DND-41 (cell line): Measurements from ENCODE around the gene PLAC8L1.

Source experiments
- ATAC-seq: fragments of 200-7000 bp; cut with Tn5 transposase; 3 replicates; pipeline ENCODE4 v1.9.1; 2021; ENCODE audit warnings: low read depth; ENCODE audit not compliant: insufficient read depth
- DNase-seq: peaks from one replicate; pipeline ENCODE4 v3.0.0-alpha.2; 2020
- H2AFZ ChIP-seq: 2 replicates; pipeline ENCODE4 v1.6.0; 2012; ENCODE audit warnings: low read depth, low read length
- H3K27ac ChIP-seq: 2 replicates; pipeline ENCODE4 v1.5.1; 2012; ENCODE audit warnings: low read length, inconsistent platforms
- H3K27me3 ChIP-seq: fragments of 200-600 bp; sonication (generic); 2 replicates; pipeline ENCODE4 v1.6.0; 2012; ENCODE audit warnings: low read length, mild to moderate bottlenecking, inconsistent platforms; ENCODE audit not compliant: insufficient read depth, poor library complexity
- H3K36me3 ChIP-seq: 2 replicates; pipeline ENCODE4 v1.5.1; 2012; ENCODE audit warnings: low read length, inconsistent platforms; ENCODE audit not compliant: insufficient read depth
- H3K4me1 ChIP-seq: 2 replicates; pipeline ENCODE4 v1.5.1; 2012; ENCODE audit warnings: mild to moderate bottlenecking, low read length; ENCODE audit not compliant: insufficient read depth
- H3K4me2 ChIP-seq: 2 replicates; pipeline ENCODE4 v1.6.0; 2012; ENCODE audit warnings: mild to moderate bottlenecking, moderate library complexity, low read length, inconsistent platforms; ENCODE audit not compliant: insufficient read depth
- H3K4me3 ChIP-seq, 2 experiments: fragments of 200-600 bp in 1 of 2; shearing (Covaris generic) in 1 of 2; 2 replicates each; pipeline ENCODE4 v1.5.1; 2012 to 2016; ENCODE audit warnings: inconsistent platforms in 2 of 2, low read length in 2 of 2, mild to moderate bottlenecking in 2 of 2, low read depth in 1 of 2, moderate library complexity in 1 of 2
- H3K79me2 ChIP-seq: 2 replicates; pipeline ENCODE4 v1.6.0; 2012; ENCODE audit warnings: low read length, inconsistent platforms; ENCODE audit not compliant: insufficient read depth
- H3K9ac ChIP-seq: 2 replicates; pipeline ENCODE4 v1.6.0; 2012; ENCODE audit warnings: low read depth, mild to moderate bottlenecking, inconsistent platforms, low read length, moderate library complexity
- H3K9me3 ChIP-seq: 2 replicates; pipeline ENCODE4 v1.5.1; 2012; ENCODE audit warnings: low read length, moderate library complexity, mild to moderate bottlenecking, inconsistent platforms; ENCODE audit not compliant: insufficient read depth, severe bottlenecking
- H4K20me1 ChIP-seq: 2 replicates; pipeline ENCODE4 v1.6.0; 2012; ENCODE audit warnings: low read length; ENCODE audit not compliant: insufficient read depth
- EZH2 ChIP-seq: IDR thresholded peaks from 3 replicates; pipeline ENCODE4 v1.6.1; 2012; ENCODE audit warnings: borderline replicate concordance, low read depth, mild to moderate bottlenecking, moderate library complexity, low read length, inconsistent platforms; ENCODE audit not compliant: severe bottlenecking
- TF ChIP-seq, protein P1 (sequence below): IDR thresholded peaks from 2 replicates; pipeline ENCODE4 v1.5.1; 2012; ENCODE audit warnings: borderline replicate concordance, low read length, moderate library complexity, mild to moderate bottlenecking; ENCODE audit not compliant: poor library complexity, severe bottlenecking; ENCODE audit errors: extremely low read depth

PLAC8L1 gene, protein sequence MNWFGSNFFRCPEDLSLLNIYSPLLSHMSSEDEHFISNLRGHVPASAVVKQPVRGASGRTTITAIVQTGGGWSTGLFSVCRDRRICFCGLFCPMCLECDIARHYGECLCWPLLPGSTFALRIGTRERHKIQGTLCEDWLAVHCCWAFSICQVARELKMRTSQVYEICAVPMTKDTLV

DNA sequence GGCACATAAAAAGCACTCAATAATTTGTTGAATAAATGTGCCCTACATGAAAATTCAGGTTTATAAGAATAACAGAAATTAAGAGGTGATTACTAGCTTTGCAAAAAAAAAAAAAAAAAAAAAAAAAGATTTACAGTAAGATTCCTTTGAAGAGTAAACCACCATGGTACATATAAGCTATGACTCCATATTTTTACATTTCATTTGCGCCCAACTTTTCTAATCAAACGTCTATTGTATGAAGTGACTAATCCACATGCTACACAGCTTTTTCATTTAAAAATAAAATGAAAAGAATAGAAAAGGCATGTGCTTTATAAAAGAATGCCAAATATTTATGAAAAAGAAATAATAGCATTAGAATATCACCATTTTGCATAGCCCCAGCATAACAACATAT, at the start of gene PLAC8L1:
Gene PLAC8L1 (minus strand): TSS at position 101 of the 400 bp plus-strand sequence. CDS start 1,266 bp downstream, outside the sequence.
- H2AFZ ChIP-seq = no peak within 1 kb of the TSS
- no peak within 1 kb of the TSS for H3K27ac ChIP-seq
- H4K20me1 ChIP-seq = no peaks in the 10 kb centered on the region
- no peaks in the 10 kb centered on the region for H3K9me3 ChIP-seq
- H3K36me3 ChIP-seq = peaks cover 3% of the 10 kb centered on the region; the same call in 1 of the 2 replicates
- no peaks in the 10 kb centered on the region for H3K27me3 ChIP-seq
- no peaks in the 10 kb centered on the region for H3K4me1 ChIP-seq
- no peak within 1 kb of the TSS for H3K4me3 ChIP-seq
- H3K9ac ChIP-seq = no peak within 1 kb of the TSS
- H3K4me2 ChIP-seq = no peak within 1 kb of the TSS
- no peaks in the 10 kb centered on the region for H3K79me2 ChIP-seq
- no peak for DNase-seq
- no peak for ATAC-seq
- TF ChIP-seq, protein P1, sequence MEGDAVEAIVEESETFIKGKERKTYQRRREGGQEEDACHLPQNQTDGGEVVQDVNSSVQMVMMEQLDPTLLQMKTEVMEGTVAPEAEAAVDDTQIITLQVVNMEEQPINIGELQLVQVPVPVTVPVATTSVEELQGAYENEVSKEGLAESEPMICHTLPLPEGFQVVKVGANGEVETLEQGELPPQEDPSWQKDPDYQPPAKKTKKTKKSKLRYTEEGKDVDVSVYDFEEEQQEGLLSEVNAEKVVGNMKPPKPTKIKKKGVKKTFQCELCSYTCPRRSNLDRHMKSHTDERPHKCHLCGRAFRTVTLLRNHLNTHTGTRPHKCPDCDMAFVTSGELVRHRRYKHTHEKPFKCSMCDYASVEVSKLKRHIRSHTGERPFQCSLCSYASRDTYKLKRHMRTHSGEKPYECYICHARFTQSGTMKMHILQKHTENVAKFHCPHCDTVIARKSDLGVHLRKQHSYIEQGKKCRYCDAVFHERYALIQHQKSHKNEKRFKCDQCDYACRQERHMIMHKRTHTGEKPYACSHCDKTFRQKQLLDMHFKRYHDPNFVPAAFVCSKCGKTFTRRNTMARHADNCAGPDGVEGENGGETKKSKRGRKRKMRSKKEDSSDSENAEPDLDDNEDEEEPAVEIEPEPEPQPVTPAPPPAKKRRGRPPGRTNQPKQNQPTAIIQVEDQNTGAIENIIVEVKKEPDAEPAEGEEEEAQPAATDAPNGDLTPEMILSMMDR = no peak
- no peak for TF ChIP-seq EZH2

DNA sequence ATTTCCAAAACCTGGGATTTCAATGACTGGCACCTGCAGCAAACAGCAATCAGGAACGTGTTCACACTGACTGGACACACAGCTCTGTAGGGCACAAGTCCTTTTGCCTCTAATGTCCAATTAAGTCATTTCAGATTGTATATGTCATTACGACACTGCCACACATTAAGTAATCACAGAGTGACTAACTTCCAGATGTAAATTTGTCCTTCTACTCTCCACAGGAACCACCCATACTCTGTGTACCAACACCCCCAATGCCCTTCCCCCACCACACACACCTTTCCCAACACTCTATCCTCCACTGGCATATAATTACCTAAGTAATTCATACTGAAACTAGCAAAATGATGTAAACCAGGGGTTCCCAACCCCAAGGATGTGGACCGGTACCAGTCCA, 46.6 kb upstream of the PLAC8L1 start:
- no peaks in the 10 kb centered on the region for H3K27me3 ChIP-seq
- H3K79me2 ChIP-seq = no peaks in the 10 kb centered on the region
- H3K4me1 ChIP-seq = no peaks in the 10 kb centered on the region
- H4K20me1 ChIP-seq = peaks cover 3% of the 10 kb centered on the region; the same call in 1 of the 2 replicates
- H3K27ac ChIP-seq = no peak overlapping the region
- no peak overlapping the region for H3K4me2 ChIP-seq
- DNase-seq (no peak), ATAC-seq (no peak)
- no peak overlapping the region for H2AFZ ChIP-seq
- no peak overlapping the region for H3K9ac ChIP-seq
- no peaks in the 10 kb centered on the region for H3K9me3 ChIP-seq
- H3K36me3 ChIP-seq = peaks cover 95% of the 10 kb centered on the region
- no peak overlapping the region for H3K4me3 ChIP-seq
- TF ChIP-seq, protein P1 = no peak
- TF ChIP-seq EZH2 = no peak

DNA sequence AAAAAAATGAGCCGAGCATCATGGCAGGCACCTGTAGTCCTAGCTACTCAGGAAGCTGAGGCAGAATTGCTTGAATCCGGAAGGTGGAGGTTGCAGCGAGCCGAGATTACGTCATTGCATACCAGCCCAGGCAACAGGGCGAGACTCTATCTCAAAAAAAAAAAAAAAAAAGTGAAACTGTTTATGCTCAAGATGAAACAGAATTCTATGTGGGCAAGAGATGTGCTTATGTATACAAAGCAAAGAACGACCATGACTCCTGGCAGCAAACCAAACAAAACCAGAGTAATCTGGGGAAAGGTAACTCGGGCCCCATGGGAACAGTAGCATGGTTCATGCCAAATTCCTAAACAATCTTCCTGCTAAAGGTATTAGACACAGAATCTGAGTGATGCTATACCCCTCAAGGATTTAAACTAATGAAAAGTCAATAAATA, 32.6 kb upstream of the PLAC8L1 start:
- Histone ChIP-seq H3K4me3 (no peak overlapping the region), H3K4me1 (no peaks in the 10 kb centered on the region), H3K9ac (no peak overlapping the region), H4K20me1 (no peaks in the 10 kb centered on the region), H2AFZ (no peak overlapping the region), H3K9me3 (no peaks in the 10 kb centered on the region), H3K27ac (no peak overlapping the region), H3K27me3 (no peaks in the 10 kb centered on the region), H3K36me3 (peaks cover 85% of the 10 kb centered on the region), H3K4me2 (no peak overlapping the region), H3K79me2 (no peaks in the 10 kb centered on the region)
- TF ChIP-seq EZH2 = no peak
- TF ChIP-seq, protein P1 = no peak
- DNase-seq = no peak
- ATAC-seq = no peak
